DOHH2 (cell line): Measurements from ENCODE around the gene MORN5.

Source experiments
- H3F3A ChIP-seq: fragments of 200-600 bp; sonication (generic), shearing (Covaris generic); 2 replicates; pipeline ENCODE4 v1.6.0; 2016; ENCODE audit warnings: antibody characterized with exemption, mild to moderate bottlenecking; ENCODE audit not compliant: control insufficient read depth, insufficient read depth
- H3K27ac ChIP-seq: fragments of 200-600 bp; sonication (generic); 2 replicates; pipeline ENCODE4 v1.5.1; 2014; ENCODE audit warnings: low read depth, mild to moderate bottlenecking, low read length, moderate library complexity
- H3K27me3 ChIP-seq: fragments of 200-600 bp; sonication (generic); 2 replicates; pipeline ENCODE4 v1.6.1; 2014; ENCODE audit warnings: mild to moderate bottlenecking, low read length, mixed read lengths; ENCODE audit not compliant: control insufficient read depth
- H3K36me3 ChIP-seq: fragments of 200-600 bp; sonication (generic); 2 replicates; pipeline ENCODE4 v1.6.1; 2014; ENCODE audit warnings: mild to moderate bottlenecking, low read length, moderate library complexity, mixed read lengths; ENCODE audit not compliant: control insufficient read depth
- H3K4me1 ChIP-seq: fragments of 200-600 bp; sonication (generic); 2 replicates; pipeline ENCODE4 v1.6.1; 2014; ENCODE audit warnings: mild to moderate bottlenecking, low read length, mixed read lengths; ENCODE audit not compliant: control insufficient read depth
- H3K4me2 ChIP-seq: fragments of 200-600 bp; sonication (generic); 2 replicates; pipeline ENCODE4 v1.6.0; 2014; ENCODE audit warnings: mild to moderate bottlenecking, low read length, moderate library complexity
- H3K4me3 ChIP-seq: fragments of 200-600 bp; sonication (generic); 2 replicates; pipeline ENCODE4 v1.5.1; 2014; ENCODE audit warnings: mild to moderate bottlenecking, low read length, mixed read lengths
- H3K79me2 ChIP-seq: fragments of 200-600 bp; sonication (generic); 2 replicates; pipeline ENCODE4 v1.6.1; 2014; ENCODE audit warnings: mild to moderate bottlenecking, low read length, mixed read lengths; ENCODE audit not compliant: control insufficient read depth
- H3K9me2 ChIP-seq: fragments of 200-600 bp; sonication (generic); replicated peaks from 2 replicates; pipeline ENCODE4 v1.6.1; 2014; ENCODE audit warnings: mild to moderate bottlenecking, low read length, mixed read lengths; ENCODE audit not compliant: control insufficient read depth
- H3K9me3 ChIP-seq: fragments of 200-600 bp; sonication (generic); 2 replicates; pipeline ENCODE4 v1.6.1; 2014; ENCODE audit warnings: antibody characterized with exemption, low read length, mixed read lengths; ENCODE audit not compliant: control insufficient read depth, insufficient read depth
- H4K20me1 ChIP-seq: fragments of 200-600 bp; sonication (generic); 2 replicates; pipeline ENCODE4 v1.6.0; 2014; ENCODE audit warnings: low read depth, mild to moderate bottlenecking, antibody characterized with exemption, low read length, moderate library complexity; ENCODE audit not compliant: control insufficient read depth, insufficient read depth
- CTCF ChIP-seq: fragments of 200-600 bp; sonication (generic); IDR thresholded peaks from one replicate; pipeline ENCODE4 v1.5.1; 2014; ENCODE audit warnings: antibody characterized with exemption, mild to moderate bottlenecking, low read depth, low read length; ENCODE audit not compliant: poor library complexity, severe bottlenecking
- EZH2phosphoT487 ChIP-seq: fragments of 200-600 bp; sonication (generic); IDR thresholded peaks from 2 replicates; pipeline ENCODE4 v1.6.1; 2017; ENCODE audit warnings: borderline replicate concordance, mild to moderate bottlenecking, antibody characterized with exemption, low read length, moderate library complexity, mixed read lengths

Gene MORN5

GRCh38 chr9:122206118-122207046 lies 46.7 kb downstream of the MORN5 start:
- Histone ChIP-seq H3K79me2 (no peaks in the 10 kb centered on the region), H3F3A (no peaks in the 10 kb centered on the region), H3K4me1 (no peaks in the 10 kb centered on the region), H3K27me3 (peaks cover 7% of the 10 kb centered on the region; the same call in 1 of the 2 replicates), H3K4me3 (no peak overlapping the region), H3K9me2 (no peaks in the 10 kb centered on the region), H4K20me1 (no peaks in the 10 kb centered on the region), H3K4me2 (no peak overlapping the region), H3K36me3 (no peaks in the 10 kb centered on the region), H3K9me3 (no peaks in the 10 kb centered on the region), H3K27ac (no peak overlapping the region)
- no peak for TF ChIP-seq CTCF
- TF ChIP-seq EZH2phosphoT487, result no peak

DNA sequence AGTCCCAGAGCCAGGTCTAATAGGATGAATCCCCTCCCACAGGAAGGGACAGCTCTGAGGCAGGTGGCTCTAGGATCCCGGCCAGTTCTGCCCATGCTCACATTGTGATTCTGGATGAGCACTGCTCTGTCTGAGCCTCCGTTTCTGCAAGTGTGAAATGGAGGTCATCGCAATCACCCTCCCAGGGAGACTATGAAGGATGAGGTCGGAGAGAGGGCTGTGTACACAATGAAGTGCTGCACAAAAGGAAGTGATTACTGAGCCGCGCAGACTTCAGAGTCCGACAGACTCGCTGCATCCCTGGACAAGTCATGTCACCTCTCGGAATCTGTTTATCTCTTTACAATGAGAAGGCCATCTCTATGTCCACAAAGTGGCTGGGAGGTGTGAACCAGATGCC lies 47.4 kb downstream of the MORN5 start:
- Histone ChIP-seq H3K9me2 (no peaks in the 10 kb centered on the region), H3K27me3 (peaks cover 12% of the 10 kb centered on the region; the same call in 1 of the 2 replicates), H3K36me3 (no peaks in the 10 kb centered on the region), H3K4me1 (no peaks in the 10 kb centered on the region), H3K4me3 (no peak overlapping the region), H4K20me1 (no peaks in the 10 kb centered on the region), H3K79me2 (no peaks in the 10 kb centered on the region), H3K9me3 (no peaks in the 10 kb centered on the region), H3K27ac (no peak overlapping the region), H3F3A (no peaks in the 10 kb centered on the region), H3K4me2 (no peak overlapping the region)
- no peak for TF ChIP-seq EZH2phosphoT487
- no peak for TF ChIP-seq CTCF

DNA sequence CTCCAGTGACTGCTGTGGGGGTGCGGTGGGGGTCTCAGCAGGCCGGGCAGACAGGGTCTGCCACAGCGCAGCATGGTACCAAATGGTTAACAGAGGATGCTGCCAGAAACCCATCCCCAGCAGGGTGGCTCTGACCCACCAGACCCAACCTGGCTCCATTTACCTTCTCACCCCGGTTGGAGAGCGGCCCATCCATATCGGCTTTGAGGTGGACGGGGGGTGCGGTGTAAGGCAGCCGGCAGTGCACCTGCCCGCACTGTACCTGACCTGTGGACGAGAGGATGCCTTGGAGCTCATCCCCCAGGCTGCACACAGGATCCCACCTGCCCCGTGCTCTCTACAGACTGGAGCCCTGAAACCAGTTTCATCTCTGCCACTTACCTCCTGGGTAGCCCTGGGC lies 49.7 kb downstream of the MORN5 start:
- Histone ChIP-seq H3K4me3 (no peak overlapping the region), H3K79me2 (no peaks in the 10 kb centered on the region), H4K20me1 (no peaks in the 10 kb centered on the region), H3K27ac (no peak overlapping the region), H3K27me3 (peaks cover 12% of the 10 kb centered on the region; the same call in 1 of the 2 replicates), H3K36me3 (no peaks in the 10 kb centered on the region), H3F3A (no peaks in the 10 kb centered on the region), H3K9me3 (no peaks in the 10 kb centered on the region), H3K9me2 (no peaks in the 10 kb centered on the region), H3K4me1 (no peaks in the 10 kb centered on the region), H3K4me2 (no peak overlapping the region)
- TF ChIP-seq EZH2phosphoT487 (no peak), CTCF (no peak)
